ENCODE measurements around the gene FRMD4B.

The FRMD4B gene

DNA sequence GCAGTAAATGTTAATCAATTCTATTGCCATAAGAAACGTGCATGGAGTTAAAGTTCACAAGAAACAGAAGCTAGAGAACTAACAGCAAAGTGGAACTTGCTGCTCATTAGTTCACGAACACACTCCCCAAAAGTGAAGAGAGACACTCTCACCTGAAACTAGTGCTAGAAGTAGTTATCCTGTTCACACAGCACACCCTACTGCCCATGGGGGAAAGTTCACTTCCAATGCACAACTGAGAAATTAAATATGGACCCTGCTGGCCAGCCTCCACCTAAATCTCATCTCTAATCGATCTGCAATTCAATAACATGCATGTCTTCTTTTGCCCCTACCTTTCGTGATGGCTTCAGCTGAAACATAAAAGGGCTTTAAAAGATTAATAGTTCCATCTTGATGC, 39.4 kb upstream of the FRMD4B start:
- H3K4me3 ChIP-seq (ENCODE audit: low read depth, low read length): no peak overlapping the region
- TF ChIP-seq, protein P1, sequence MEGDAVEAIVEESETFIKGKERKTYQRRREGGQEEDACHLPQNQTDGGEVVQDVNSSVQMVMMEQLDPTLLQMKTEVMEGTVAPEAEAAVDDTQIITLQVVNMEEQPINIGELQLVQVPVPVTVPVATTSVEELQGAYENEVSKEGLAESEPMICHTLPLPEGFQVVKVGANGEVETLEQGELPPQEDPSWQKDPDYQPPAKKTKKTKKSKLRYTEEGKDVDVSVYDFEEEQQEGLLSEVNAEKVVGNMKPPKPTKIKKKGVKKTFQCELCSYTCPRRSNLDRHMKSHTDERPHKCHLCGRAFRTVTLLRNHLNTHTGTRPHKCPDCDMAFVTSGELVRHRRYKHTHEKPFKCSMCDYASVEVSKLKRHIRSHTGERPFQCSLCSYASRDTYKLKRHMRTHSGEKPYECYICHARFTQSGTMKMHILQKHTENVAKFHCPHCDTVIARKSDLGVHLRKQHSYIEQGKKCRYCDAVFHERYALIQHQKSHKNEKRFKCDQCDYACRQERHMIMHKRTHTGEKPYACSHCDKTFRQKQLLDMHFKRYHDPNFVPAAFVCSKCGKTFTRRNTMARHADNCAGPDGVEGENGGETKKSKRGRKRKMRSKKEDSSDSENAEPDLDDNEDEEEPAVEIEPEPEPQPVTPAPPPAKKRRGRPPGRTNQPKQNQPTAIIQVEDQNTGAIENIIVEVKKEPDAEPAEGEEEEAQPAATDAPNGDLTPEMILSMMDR (IDR thresholded peaks at IDR 0.05; ENCODE audit: borderline replicate concordance, insufficient read depth, low read depth, low read length): peak; percentile 62

DNA sequence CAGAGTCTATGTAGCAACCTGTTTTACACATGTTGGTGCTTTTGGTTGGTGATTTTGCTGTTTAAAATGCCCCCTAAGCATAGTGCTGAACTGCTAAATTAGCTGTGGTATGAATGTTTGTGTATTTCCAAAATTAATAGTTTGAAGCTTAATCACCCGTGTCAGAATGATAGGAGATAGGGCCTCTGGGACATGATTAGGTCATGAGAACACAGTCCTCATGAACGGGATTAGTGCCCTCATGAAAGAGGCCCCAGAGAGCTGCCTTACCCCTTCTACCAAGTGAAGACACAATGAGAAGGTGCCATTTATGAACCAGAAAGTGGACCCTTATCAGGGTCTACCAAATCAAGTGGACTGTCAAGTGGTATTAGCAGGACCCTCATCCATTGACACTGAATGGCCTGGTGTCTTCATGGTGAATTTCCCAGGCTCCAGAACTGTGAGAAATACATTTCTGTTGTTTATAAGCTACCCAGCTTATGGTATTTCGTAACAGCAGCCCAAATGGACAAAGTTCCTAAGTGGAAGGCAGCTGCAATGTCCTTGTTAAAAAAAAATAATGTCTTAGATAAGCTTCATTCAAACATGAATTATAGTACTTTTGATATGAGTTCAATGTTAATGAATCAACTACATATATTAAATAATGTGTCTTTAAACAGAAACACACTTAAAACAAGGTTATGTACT, 37.7 kb upstream of the FRMD4B start:
- TF ChIP-seq, protein P1 (IDR thresholded peaks at IDR 0.05; ENCODE audit: borderline replicate concordance, insufficient read depth, low read depth, low read length): no peak
- H3K4me3 ChIP-seq (ENCODE audit: low read depth, low read length): no peak overlapping the region

GRCh38 chr3:69422751-69423150, 36.9 kb upstream of the FRMD4B start:
- TF ChIP-seq, protein P1 (IDR thresholded peaks at IDR 0.05; ENCODE audit: borderline replicate concordance, insufficient read depth, low read depth, low read length): no peak
- H3K4me3 ChIP-seq (ENCODE audit: low read depth, low read length): no peak overlapping the region

DNA sequence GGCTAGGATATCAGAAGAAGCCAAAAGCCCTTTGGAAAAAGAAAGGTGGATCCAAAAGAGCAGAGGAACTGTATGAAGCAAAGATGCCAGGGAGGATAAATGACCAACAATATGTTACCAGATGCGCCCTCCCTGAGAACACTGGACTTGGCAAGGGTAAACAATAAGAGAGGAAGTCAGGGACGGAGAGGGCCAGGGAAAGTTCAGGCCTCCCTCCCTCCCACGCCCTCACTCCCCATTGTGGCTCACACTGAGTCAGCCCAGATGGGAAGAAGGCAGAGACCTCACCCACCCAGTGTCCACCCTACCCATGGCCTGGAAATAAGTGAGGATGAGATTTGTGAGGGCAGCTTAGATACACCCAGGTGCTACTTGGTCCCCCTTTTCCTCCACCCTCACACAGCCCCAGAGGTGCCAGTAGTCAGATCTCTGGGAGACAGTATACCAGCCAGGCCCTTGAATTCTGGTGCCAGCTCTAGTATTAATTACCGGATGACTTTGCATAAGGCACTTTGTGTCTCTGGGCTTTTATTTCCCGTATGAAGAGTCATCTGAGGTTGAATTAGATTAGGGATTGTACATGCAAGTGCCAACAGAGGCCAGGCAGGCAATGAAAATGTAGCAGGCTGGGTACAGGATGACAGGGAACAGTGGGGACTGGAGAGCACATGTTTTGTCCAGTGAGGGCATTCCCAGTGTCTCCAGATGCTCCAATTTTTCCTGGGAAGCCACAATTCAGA, 35.1 kb upstream of the FRMD4B start:
- no peak overlapping the region for H3K4me3 ChIP-seq (ENCODE audit: low read depth, low read length)
- TF ChIP-seq, protein P1 (IDR thresholded peaks at IDR 0.05; ENCODE audit: borderline replicate concordance, insufficient read depth, low read depth, low read length): no peak

GRCh38 chr3:69419276-69419675, 33.4 kb upstream of the FRMD4B start:
- H3K4me3 ChIP-seq (ENCODE audit: low read depth, low read length): no peak overlapping the region
- TF ChIP-seq, protein P1 (IDR thresholded peaks at IDR 0.05; ENCODE audit: borderline replicate concordance, insufficient read depth, low read depth, low read length): no peak

- TF ChIP-seq, protein P1 (IDR thresholded peaks at IDR 0.05; ENCODE audit: borderline replicate concordance, insufficient read depth, low read depth, low read length): no peak
- H3K4me3 ChIP-seq (ENCODE audit: low read depth, low read length): no peak overlapping the region
Measured at GRCh38 chr3:69417541-69418078, 31.7 kb upstream of the FRMD4B start.

Data from GM12875 (cell line).